HG03139 (cell line): ENCODE data around the gene ITK.
A peak's percentile ranks its signal among the peaks of the same experiment; 100 is the strongest.
"Not testable (repeated sequence)": the region's sequence is repeated elsewhere in the genome, so short reads cannot be mapped to it uniquely, and the experiment has no call there.

Experiments
- ATAC-seq: cut with Tn5 transposase; IDR thresholded peaks from one replicate; pipeline ENCODE4 v1.9.1; 2021; ENCODE audit not compliant: unreplicated experiment

The ITK gene

GRCh38 chr5:157205708-157206107, 25.1 kb downstream of the ITK start:
- no peak for ATAC-seq

GRCh38 chr5:157210652-157211051, 30.0 kb downstream of the ITK start:
- ATAC-seq, result not testable (repeated sequence)

- no peak for ATAC-seq
Observed at GRCh38 chr5:157212307-157212706, 31.7 kb downstream of the ITK start.

- no peak for ATAC-seq
Observed at GRCh38 chr5:157213527-157214243, 33.0 kb downstream of the ITK start.

GRCh38 chr5:157214415-157214814, 33.8 kb downstream of the ITK start:
- ATAC-seq, result no peak

- ATAC-seq, result peak; percentile 36
Observed at GRCh38 chr5:157214861-157215513, 34.3 kb downstream of the ITK start.

GRCh38 chr5:157215514-157216167, 35.0 kb downstream of the ITK start:
- ATAC-seq, result no peak

GRCh38 chr5:157216391-157217142, 35.9 kb downstream of the ITK start:
- no peak for ATAC-seq

- no peak for ATAC-seq
Observed at GRCh38 chr5:157217289-157218024, 36.8 kb downstream of the ITK start.

GRCh38 chr5:157219491-157220271, 39.0 kb downstream of the ITK start:
- peak; percentile 39 for ATAC-seq

GRCh38 chr5:157221959-157222358, 41.3 kb downstream of the ITK start:
- no peak for ATAC-seq

GRCh38 chr5:157222506-157223230, 42.0 kb downstream of the ITK start:
- no peak for ATAC-seq

GRCh38 chr5:157225469-157226422, 45.1 kb downstream of the ITK start:
- no peak for ATAC-seq

- no peak for ATAC-seq
Observed at GRCh38 chr5:157230610-157231009, 50.0 kb downstream of the ITK start.

GRCh38 chr5:157232706-157233105, 52.1 kb downstream of the ITK start:
- ATAC-seq, result no peak

GRCh38 chr5:157233515-157233914, 52.9 kb downstream of the ITK start:
- no peak for ATAC-seq

GRCh38 chr5:157236423-157236822, 55.8 kb downstream of the ITK start:
- no peak for ATAC-seq

GRCh38 chr5:157241483-157241882, 60.8 kb downstream of the ITK start:
- no peak for ATAC-seq
